BE2C (cell line): ENCODE data around the gene MUC7.

Source experiments
- DNase-seq: peaks from one replicate; pipeline ENCODE4 v3.0.0-alpha.2; 2020
- H3K27me3 ChIP-seq: fragments of 250-450 bp; sonication (Bioruptor Pico); 2 replicates; pipeline ENCODE4 v1.5.1; 2020; ENCODE audit warnings: mild to moderate bottlenecking
- H3K36me3 ChIP-seq: fragments of 250-450 bp; sonication (Bioruptor Pico); 2 replicates; pipeline ENCODE4 v1.5.1; 2020; ENCODE audit warnings: mild to moderate bottlenecking
- H3K4me1 ChIP-seq: fragments of 250-450 bp; sonication (Bioruptor Pico); 2 replicates; pipeline ENCODE4 v1.5.1; 2020
- H3K4me3 ChIP-seq: 2 replicates; pipeline ENCODE4 v1.5.1; 2011; ENCODE audit warnings: low read depth, low read length
- H3K9me3 ChIP-seq: fragments of 250-450 bp; sonication (Bioruptor Pico); 2 replicates; pipeline ENCODE4 v1.5.1; 2020
- TF ChIP-seq, protein P1 (sequence below): IDR thresholded peaks from 2 replicates; pipeline ENCODE4 v1.5.1; 2012; ENCODE audit warnings: mild to moderate bottlenecking, low read depth, low read length

Gene MUC7

DNA sequence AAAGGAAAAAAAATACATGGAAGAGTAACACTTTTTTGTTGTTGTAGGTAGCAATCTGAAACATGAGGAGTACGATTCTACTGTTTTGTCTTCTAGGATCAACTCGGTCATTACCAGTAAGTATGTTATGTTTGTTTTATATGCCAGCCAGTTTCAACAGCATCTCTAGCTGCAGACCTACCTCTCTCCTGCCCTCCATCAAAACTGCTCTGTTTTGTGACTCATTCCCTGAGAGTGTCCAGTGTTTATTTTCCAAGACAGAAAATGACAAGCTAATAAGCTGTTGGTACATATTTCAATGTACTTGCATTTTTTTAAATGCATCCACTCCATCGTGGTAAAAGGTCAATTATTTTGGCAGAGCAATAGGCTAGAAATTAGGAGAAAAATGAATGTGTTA lies 46.7 kb downstream of the MUC7 start:
- H3K36me3 ChIP-seq, result no peaks in the 10 kb centered on the region
- no peak overlapping the region for H3K4me3 ChIP-seq
- no peaks in the 10 kb centered on the region for H3K4me1 ChIP-seq
- no peak for DNase-seq
- H3K27me3 ChIP-seq, result no peaks in the 10 kb centered on the region
- no peaks in the 10 kb centered on the region for H3K9me3 ChIP-seq
- TF ChIP-seq, protein P1, sequence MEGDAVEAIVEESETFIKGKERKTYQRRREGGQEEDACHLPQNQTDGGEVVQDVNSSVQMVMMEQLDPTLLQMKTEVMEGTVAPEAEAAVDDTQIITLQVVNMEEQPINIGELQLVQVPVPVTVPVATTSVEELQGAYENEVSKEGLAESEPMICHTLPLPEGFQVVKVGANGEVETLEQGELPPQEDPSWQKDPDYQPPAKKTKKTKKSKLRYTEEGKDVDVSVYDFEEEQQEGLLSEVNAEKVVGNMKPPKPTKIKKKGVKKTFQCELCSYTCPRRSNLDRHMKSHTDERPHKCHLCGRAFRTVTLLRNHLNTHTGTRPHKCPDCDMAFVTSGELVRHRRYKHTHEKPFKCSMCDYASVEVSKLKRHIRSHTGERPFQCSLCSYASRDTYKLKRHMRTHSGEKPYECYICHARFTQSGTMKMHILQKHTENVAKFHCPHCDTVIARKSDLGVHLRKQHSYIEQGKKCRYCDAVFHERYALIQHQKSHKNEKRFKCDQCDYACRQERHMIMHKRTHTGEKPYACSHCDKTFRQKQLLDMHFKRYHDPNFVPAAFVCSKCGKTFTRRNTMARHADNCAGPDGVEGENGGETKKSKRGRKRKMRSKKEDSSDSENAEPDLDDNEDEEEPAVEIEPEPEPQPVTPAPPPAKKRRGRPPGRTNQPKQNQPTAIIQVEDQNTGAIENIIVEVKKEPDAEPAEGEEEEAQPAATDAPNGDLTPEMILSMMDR, result no peak

DNA sequence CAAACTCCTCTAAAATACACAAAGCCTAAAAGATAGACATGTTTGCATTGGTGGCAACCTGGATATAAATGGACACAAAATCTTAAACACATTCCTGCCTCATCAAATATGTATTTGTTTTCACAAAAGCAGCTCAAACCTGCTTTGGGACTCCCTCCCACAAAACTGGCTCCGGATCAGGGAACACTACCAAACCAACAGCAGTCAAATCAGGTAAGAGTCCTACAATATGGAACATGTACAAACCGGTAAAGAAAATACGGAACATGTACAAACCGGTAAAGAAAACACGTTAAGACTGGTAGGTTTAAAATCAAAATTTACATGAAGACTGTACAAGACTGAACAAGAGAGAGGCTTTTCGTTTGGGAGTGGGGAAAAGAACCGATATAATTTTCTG lies 50.6 kb downstream of the MUC7 start:
- TF ChIP-seq, protein P1, result no peak
- Histone ChIP-seq H3K36me3 (no peaks in the 10 kb centered on the region), H3K9me3 (no peaks in the 10 kb centered on the region), H3K4me1 (no peaks in the 10 kb centered on the region), H3K27me3 (no peaks in the 10 kb centered on the region), H3K4me3 (no peak overlapping the region)
- no peak for DNase-seq

DNA sequence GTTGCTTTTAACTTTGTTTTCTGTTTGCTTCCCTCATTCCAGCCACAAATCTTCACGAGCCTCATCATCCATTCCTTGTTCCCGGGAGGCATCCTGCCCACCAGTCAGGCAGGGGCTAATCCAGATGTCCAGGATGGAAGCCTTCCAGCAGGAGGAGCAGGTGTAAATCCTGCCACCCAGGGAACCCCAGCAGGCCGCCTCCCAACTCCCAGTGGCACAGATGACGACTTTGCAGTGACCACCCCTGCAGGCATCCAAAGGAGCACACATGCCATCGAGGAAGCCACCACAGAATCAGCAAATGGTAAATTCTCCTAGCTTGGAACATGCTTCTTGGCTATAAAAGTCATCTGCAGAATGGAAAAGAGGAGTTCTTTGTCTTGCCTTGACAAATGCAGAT lies 59.0 kb downstream of the MUC7 start:
- Histone ChIP-seq H3K9me3 (no peaks in the 10 kb centered on the region; the same call in 1 of the 2 replicates), H3K27me3 (no peaks in the 10 kb centered on the region), H3K4me1 (no peaks in the 10 kb centered on the region)

DNA sequence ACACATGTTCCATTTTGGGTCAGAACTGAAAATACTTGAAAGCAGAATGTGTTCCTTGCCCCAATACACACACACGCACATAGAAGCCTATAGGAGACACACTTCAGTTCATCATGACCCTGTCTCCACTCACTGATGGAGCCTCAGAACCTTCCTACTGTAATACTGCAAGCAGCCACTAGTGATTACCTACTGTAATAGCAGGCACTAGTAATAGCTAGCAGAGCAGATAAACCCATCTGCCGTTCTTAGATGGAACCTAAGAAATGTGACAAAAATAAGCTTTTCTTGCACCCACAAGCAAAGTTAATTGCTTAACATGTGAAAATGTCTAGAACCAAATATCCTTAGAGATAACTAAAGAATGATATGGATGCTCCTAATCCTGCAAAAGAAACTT lies 60.0 kb downstream of the MUC7 start:
- no peak for DNase-seq
- no peaks in the 10 kb centered on the region for H3K4me1 ChIP-seq
- no peaks in the 10 kb centered on the region for H3K36me3 ChIP-seq
- H3K9me3 ChIP-seq, result no peaks in the 10 kb centered on the region; the same call in 1 of the 2 replicates
- no peak overlapping the region for H3K4me3 ChIP-seq
- TF ChIP-seq, protein P1, result no peak; the same call in 1 of the 2 replicates
- no peaks in the 10 kb centered on the region for H3K27me3 ChIP-seq

More for the DNA sequence above, 59.0 kb downstream of the MUC7 start:
- TF ChIP-seq, protein P1, result no peak
- Histone ChIP-seq H3K4me3 (no peak overlapping the region), H3K36me3 (no peaks in the 10 kb centered on the region)
- DNase-seq, result no peak
